ENCODE results near the gene ATP7A.
"Not testable (repeated sequence)": the region's sequence is repeated elsewhere in the genome, so short reads cannot be mapped to it uniquely, and the experiment has no call there.

The ATP7A gene

GRCh38 chrX:77910108-77910840 is at the start of gene ATP7A:
TSS of gene ATP7A (plus strand) at chrX:77910693. CDS start at chrX:77971642, 60,949 bp downstream.
- DNase-seq: peak; percentile 76 to 92 (median 88)

GRCh38 chrX:77875372-77875771 is 35.1 kb upstream of the ATP7A start:
- no peak for DNase-seq

DNA sequence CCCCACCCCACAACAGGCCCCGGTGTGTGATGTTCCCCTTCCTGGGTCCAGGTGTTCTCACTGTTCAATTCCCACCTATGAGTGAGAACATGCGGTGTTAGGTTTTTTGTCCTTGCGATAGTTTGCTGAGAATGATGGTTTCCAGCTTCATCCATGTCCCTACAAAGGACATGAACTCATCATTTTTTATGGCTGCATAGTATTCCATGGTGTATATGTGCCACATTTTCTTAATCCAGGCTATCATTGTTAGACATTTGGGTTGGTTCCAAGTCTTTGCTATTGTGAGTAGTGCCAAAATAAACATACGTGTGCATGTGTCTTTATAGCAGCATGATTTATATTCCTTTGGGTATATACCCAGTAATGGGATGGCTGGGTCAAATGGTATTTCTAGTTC is 29.1 kb upstream of the ATP7A start:
- DNase-seq: not testable (repeated sequence)

DNA sequence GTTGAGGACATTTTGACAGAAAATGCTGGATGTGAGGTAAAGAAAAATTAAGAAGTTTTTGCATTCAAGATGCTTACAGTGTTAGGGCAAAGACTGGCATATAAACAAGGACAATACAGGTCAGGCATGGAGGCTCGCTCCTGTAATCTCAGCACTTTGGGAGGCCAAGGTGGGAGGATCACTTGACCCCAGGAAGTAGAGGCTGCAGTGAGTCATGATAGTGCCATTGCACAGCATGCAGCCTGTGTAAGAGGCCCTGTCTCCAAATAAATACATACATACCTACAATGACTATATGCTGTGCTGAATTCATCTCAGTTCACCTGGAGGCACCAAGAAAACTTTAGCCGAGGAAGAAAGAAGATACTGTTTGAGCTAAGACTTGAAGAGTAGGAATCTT is 17.6 kb upstream of the ATP7A start:
- DNase-seq: no peak

DNA sequence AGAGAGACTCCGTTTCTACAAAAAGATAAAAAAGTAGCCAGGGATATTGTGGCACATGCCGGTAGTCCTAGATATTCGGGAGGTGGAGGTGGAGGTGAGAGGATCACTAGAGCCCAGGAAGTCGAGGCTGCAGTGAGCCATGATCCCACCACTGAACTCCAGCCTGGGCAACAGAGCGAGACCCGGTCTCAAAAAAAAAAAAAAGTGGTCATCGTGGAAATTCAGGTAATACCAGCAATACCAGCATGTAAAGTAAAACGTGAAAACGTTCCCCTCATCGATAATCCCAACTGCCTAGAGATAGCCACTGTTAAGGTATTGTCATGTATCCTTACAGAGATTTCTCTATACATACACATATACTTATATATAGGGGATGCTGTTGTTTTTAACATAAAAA is 16.8 kb upstream of the ATP7A start:
- DNase-seq: no peak

DNA sequence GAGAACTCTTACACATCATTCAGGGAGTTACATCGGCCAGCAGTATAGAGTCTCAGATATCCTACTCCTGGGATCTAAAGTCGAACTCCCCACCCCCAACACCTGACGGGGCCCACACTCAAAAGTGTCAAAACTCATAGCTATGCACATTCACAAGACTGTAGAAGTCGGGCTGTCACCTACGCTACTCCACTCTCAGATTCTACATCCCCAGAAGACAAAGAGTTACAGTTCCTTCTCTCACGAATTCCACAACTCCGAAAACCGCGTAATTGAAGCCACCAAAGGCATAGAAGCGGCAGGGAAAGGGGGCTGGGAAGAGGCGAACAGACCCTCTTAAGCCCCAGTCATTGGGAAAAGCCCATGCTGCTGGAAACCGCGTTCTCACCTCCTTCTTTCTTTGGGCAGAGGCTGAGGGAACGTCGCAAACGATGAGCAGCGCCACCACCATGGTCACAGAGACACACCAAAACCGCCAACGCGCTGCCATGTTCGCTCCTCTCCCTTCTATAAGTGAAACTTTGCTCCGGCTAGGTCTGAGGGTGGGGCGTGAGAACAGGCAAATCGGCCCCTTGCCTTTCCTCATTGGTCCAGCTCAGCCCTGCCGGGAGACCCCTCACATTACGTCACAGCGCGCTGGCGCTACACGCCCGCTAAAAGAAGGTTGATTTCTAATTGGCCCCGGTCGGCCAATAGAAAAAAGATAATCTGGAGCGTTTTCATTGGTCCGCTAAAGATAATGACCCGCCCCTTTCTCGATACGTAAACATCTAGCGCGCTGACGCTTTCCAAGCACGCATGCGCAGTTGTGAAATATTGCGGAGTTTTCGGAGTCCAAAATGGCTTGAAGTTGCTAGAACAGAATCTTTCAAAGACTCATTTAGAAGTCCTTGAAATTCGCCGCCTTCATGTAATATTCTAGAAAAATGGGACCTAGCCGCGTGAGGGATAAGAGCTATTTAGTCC is 15.3 kb upstream of the ATP7A start, which contains the start of gene MAGT1:
TSS of gene MAGT1 (minus strand) at position 515 of the 966 bp plus-strand sequence. CDS start at position 490, 25 bp downstream.
- peak; percentile 74 to 93 (median 90) for DNase-seq

GRCh38 chrX:77899081-77899828 is 11.2 kb upstream of the ATP7A start, which contains the start of gene COX7B:
TSS of gene COX7B (plus strand) at chrX:77899468. CDS start at chrX:77899554, 86 bp downstream.
- peak; percentile 11 to 89 (median 73) for DNase-seq

DNA sequence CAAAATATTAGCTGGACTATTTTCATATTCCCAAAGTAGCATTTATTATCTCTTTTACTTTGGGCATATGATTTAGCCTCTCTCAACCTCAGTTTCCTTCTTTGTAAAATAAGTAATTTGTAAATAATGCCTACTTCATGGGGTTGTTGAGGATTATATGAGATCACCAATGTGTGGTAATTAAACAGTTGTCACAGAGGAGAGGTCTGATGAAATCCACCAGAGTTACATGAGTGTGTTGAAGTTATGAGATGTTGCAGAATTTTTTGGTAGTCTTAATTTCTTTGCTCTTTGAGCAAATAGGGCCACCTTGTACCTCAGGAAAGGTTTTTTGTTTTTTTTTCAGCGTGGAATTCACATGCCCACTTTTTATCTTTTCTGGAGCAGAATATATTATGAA is 9.8 kb upstream of the ATP7A start:
- no peak for DNase-seq

DNA sequence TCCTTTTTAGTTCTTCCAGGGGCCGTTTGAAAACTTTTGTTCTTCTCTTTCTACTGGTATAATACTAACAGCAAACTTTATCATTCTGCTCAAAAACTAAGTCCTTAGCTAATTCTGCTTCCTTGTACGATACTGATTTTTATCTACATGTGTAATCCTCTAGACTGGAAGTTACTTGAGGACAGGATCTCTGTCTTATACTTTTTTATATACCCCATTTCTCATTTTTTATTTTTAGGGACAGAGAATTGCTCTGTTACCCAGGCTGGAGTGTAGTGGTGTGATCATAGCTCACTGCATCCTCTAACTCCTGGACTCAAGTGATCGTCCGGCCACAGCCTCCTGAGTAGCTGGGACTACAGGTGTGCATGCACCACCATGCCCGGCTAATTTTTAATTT is 9.0 kb upstream of the ATP7A start:
- DNase-seq: no peak

DNA sequence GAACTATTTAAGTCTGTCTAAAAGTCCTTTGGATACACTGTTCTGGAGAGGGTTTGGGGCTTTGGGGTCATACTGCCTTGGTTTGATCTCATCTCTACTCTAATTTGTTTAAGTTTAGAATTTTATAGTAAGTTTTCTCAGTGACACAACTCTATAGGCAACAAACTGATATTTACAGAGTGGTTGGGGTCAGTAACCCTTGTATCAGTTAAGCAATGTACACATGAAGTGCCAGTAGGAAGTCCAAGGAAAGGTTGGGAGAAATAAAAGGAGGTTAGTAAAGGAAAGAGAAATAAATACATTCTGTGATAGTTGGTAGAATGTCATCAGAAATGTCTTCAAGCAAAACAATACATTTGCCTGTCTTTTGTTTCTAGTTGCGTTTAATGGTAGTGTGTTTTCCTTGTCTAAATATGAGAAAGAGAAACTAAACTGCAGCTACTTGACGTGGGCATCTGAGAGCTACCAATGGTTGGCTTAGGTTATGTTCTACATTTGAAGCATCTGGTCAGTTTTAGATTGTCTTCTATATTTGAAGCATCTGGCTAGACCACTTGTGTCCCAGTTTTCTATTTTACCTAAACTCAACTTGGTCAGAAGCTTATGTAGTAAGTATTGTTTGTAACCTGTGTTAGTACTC is 6.9 kb downstream of the ATP7A start:
- DNase-seq: peak in 2 of 6 experiments; percentile 0 to 6

- DNase-seq: no peak
Observed at GRCh38 chrX:77918568-77918967, 8.1 kb downstream of the ATP7A start.

DNA sequence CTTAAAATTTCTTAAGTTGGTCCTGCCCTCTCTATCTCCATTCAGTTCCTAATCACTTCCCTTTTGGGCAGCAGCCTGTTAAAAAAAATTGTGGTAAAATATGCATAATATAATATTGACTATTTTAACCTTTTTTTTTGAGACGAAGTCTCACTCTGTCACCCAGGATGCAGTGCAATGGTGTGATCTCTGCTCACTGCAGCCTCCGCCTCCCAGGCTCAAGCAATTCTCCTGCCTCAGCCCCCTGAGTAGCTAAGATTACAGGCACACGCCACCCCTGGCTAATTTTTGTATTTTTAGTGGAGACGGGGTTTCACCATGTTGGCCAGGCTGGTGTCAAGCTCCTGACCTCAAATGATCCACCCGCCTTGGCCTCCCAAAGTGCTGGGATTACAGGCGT is 8.9 kb downstream of the ATP7A start:
- not testable (repeated sequence) for DNase-seq

DNA sequence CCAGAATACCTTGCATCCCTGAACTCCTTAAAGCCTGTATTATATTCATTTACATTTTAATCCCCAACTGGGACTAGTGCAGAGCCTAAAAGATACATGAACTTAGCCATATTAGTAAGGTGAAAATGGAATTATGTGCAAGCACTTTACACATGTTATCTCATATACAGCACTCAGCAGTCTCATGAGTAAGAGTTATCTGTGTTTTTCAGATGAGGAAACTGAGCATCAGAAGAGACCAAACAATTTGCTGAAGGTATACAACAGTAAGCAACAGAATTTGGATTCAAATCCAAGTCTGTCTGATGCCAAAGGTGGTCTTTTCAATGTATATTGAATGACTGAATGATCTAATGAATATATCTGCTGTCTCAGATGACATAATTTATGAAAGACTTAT is 12.3 kb downstream of the ATP7A start:
- DNase-seq: no peak

GRCh38 chrX:77924320-77924859 is 13.9 kb downstream of the ATP7A start:
- DNase-seq: no peak

DNA sequence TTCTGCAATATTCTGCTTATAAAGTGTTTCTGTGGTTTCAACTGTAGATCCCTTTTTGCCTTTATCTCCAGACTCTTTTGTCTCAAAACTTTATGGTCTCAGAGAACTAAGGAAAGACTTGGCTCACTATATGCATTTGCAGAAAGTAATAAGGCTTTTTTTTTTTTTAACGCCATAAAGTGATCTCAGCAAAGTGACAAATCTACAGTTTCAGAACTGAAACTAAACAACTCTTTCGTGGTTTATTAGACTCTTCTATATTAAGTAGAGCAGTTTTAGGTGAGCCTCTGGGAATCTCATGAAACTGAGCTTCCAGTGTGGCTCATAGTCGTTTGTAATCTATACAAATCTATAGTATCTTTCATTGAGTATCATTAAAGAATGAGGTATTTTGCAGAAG is 15.3 kb downstream of the ATP7A start:
- DNase-seq: no peak

DNA sequence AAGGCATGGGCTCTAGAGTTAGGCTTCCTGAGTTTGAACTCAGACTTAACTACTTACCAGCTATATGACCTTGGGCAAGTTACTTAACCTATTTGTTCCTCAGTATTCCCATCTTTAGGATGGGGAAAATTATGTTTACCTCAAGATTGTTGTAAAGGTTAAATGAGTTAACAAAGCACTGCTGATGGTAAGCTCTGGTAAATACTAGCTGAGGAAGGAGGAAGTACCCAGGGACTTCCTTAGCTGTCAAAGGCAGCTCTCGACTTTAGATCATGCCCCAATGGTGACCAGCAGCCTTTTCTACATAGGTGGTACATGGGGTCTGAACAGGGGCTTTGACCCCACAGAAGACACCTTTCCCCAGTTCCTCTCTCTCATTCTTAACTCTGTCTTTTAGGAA is 20.1 kb downstream of the ATP7A start:
- no peak for DNase-seq

DNA sequence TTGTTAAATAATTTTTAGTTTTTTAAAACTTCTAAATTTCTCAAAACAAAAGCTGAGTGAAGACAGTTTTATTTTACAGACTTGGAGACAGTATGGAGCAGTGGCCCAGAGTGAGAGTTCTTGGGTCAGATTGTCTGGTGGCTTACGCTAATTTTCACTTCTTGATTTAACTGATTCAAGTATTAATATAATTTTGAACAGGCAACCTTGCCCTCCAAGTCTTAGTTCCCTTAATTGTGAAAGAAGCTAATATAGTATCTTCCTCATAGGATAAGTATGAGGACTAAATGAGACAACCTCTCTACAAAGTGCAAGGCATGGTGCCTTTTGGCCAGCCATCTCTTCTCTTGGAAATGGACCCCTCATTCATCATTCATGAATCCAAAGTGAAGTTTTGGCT is 25.4 kb downstream of the ATP7A start:
- DNase-seq: no peak

DNA sequence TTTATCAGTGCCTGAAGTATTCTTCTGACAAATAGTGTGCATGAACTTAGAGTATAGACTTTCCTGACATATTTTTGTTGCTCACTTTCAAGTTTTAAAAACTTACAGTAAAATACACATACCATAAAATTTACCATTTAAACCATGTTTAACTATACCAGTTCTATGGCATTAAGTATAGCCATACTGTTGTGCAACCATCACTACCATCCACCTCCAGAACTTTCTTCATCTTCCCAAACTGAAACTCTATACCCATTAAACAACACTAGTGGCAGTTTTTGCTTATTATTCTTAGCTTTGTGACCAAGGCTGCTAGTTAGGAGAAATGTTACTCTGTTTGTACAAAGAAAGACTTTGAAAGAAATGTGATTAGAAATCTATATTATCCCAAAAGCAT is 25.8 kb downstream of the ATP7A start:
- no peak for DNase-seq

DNA sequence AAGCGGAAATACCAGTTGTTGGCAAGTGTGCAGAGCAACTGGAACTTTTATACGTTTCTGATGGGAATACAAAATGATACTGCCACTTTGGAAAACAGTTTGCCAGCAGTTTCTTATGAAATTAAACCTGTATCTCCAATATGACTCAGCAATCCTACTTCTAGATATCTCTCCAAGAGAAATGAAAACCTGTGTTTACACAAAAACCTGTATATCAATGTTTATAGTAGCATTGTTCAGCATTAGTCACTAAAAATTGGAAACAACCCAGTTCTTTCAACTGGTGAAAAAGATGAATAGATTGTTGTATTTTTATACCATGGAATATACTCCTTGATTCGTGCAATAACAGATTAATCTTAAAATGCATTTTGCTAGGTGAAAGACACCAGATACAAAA is 26.8 kb downstream of the ATP7A start:
- no peak for DNase-seq

DNA sequence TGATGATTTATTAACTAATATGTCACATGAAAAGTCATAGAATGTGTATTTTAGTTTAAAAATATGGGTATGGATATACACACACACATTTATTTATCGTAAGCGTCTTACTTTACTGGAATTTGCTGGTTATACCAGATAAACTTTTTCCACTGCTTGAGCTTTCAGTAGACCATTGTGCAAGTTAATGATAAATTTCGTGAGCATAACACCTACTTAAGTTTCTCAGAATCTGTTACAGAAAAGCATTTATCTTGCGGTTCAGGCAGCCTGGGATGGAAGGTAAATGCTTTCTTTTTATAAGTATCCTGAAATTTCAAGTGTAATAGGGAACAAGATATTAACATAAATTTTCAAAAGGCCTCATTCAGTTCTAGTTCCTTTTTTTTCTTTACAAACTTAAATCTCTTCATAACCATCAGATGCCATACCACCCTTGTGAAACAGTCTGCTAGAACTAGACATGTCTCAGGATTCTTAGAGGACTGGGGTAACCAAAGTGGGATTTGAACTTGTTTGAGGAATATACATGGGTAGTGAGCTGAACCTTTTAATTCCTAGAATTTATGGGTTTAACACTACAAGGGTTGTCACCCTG is 27.7 kb downstream of the ATP7A start:
- no peak for DNase-seq

- not testable (repeated sequence) for DNase-seq
Observed at GRCh38 chrX:77945031-77945430, 34.5 kb downstream of the ATP7A start.

Measured in stimulated activated naive CD4-positive, alpha-beta T cell (primary cell).